NCI-H1930 (cell line): ENCODE measurements around the gene KLHL3.

Experiments
- DNase-seq, 2 experiments: peaks; one replicate each; lab custom pipeline; 2025; lab: John Stamatoyannopoulos, UW

The KLHL3 gene

DNA sequence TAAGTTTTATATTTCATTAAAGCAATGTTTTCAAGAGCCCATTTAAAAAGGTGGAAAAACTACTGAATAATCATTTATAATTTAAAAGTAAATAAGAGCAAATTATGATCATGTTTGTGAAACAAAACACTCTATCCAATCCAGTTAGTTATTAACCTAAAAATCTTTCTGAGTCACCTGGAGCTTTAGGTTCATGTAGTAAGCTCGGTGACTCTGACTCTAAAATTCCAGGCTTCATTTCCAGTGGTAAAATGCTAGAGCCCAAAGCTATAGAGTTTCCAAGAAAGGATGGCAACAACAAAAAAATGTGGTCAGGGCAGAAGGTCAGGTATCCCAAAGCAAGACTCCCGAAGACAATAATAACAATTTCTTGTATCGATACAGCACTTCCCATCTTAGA is 160.7 kb downstream of the KLHL3 start:
- DNase-seq: no peak

DNA sequence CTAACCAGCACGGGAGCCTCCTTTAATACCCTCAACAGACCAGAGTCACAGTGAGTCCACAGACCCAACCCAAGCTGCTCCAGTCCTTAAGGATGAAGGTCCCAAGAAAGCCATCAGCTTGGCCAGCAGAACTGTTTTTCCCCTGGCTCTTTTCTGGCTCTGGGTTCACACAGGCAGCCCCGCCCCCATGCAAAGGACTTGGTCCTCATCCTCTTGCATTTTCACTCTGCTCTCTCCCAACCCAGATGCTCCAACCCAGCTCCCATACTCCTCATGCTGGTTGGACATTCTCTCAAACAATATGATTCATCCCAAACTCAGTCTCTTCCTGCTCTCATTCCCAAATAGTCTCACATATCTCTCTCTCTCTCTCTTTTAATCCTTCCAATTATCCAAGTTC is 162.5 kb downstream of the KLHL3 start:
- no peak for DNase-seq

DNA sequence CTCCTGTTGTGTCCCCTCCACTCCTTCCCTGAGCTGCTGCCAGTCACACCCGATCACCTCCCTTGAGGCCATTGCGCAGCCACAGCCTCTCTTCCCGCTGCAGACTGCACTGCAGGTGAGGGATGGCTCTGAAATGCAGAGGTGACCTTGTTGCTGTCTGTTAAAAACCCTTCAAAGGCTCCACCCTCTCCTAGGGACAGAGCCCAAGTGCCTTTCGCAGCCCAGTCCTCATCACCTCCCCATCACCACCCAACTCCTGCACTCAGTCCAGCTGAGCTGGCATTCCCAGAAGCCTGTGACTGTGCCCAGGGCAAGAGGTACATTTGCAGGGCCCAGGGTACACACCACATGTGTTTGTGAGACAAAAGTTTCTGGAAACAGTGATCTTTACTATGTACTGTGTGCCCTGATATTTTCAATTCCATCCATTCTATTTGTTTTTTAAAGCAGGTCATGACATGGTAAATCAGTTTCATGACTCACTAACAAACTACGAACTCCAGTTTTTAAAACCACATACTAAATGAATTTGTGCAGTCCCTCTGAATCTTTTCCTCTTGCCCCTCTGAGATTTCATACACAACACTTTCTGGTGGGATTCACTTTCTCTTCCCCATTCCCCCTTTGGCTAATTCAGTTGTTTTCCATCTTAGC is 163.7 kb downstream of the KLHL3 start:
- no peak for DNase-seq

GRCh38 chr5:137570070-137570469 is 165.8 kb downstream of the KLHL3 start:
- DNase-seq: no peak
